Measurements from ENCODE around the gene ZNF282. TPM values are rescaled to one million over a fixed set of nuclear protein-coding genes. Genes with fewer than 3 reads are reported as not detected.
A peak's percentile ranks its signal among the peaks of the same experiment; 100 is the strongest.

Gene ZNF282
- total RNA-seq, 2 experiments from 2014 or later: 29.3 to 29.7 TPM

- ATAC-seq (no peak), DNase-seq (no peak)
- H3K9me3 Mint-ChIP-seq: no peaks in the 10 kb centered on the region
- CTCF ChIA-PET: no interaction called here
- intact Hi-C loops (cut with micrococcal nuclease): no loop called here
- peaks cover 27% of the 10 kb centered on the region for H3K36me3 Mint-ChIP-seq (ENCODE audit: low read depth)
- H3K27ac Mint-ChIP-seq: no peak overlapping the region
- H3K27me3 Mint-ChIP-seq: no peaks in the 10 kb centered on the region
- POLR2A ChIA-PET: interaction anchor here (0.7 to 0.9 kb wide), 2 partner anchors 37 to 126 kb away, joined by 3 read pairs; no protein-coding TSS in a partner anchor
- H3K4me1 Mint-ChIP-seq (ENCODE audit: low read depth): peaks cover 22% of the 10 kb centered on the region
- TF ChIP-seq, protein P1, sequence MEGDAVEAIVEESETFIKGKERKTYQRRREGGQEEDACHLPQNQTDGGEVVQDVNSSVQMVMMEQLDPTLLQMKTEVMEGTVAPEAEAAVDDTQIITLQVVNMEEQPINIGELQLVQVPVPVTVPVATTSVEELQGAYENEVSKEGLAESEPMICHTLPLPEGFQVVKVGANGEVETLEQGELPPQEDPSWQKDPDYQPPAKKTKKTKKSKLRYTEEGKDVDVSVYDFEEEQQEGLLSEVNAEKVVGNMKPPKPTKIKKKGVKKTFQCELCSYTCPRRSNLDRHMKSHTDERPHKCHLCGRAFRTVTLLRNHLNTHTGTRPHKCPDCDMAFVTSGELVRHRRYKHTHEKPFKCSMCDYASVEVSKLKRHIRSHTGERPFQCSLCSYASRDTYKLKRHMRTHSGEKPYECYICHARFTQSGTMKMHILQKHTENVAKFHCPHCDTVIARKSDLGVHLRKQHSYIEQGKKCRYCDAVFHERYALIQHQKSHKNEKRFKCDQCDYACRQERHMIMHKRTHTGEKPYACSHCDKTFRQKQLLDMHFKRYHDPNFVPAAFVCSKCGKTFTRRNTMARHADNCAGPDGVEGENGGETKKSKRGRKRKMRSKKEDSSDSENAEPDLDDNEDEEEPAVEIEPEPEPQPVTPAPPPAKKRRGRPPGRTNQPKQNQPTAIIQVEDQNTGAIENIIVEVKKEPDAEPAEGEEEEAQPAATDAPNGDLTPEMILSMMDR (IDR thresholded peaks at IDR 0.05): no peak
- no peak overlapping the region for H3K4me3 Mint-ChIP-seq
Measured at GRCh38 chr7:149153346-149153745, 42.0 kb upstream of the ZNF282 start.

GRCh38 chr7:149154056-149154455 is 41.3 kb upstream of the ZNF282 start:
- H3K36me3 Mint-ChIP-seq (ENCODE audit: low read depth): peaks cover 28% of the 10 kb centered on the region
- no peak for DNase-seq
- no peaks in the 10 kb centered on the region for H3K27me3 Mint-ChIP-seq
- TF ChIP-seq, protein P1 (IDR thresholded peaks at IDR 0.05): no peak
- H3K27ac Mint-ChIP-seq: no peak overlapping the region
- peaks cover 16% of the 10 kb centered on the region for H3K4me1 Mint-ChIP-seq (ENCODE audit: low read depth)
- no peak for ATAC-seq
- intact Hi-C loops (cut with micrococcal nuclease): no loop called here
- CTCF ChIA-PET: no interaction called here
- H3K9me3 Mint-ChIP-seq: no peaks in the 10 kb centered on the region
- no peak overlapping the region for H3K4me3 Mint-ChIP-seq
- POLR2A ChIA-PET: no interaction called here

- Mint-ChIP-seq H3K4me3 (no peak overlapping the region), H3K36me3 (ENCODE audit: low read depth) (peaks cover 38% of the 10 kb centered on the region), H3K27ac (peak overlapping the region; percentile 31), H3K4me1 (ENCODE audit: low read depth) (peaks cover 25% of the 10 kb centered on the region), H3K9me3 (no peaks in the 10 kb centered on the region), H3K27me3 (no peaks in the 10 kb centered on the region)
- no peak for ATAC-seq
- no peak for DNase-seq
- intact Hi-C loops (cut with micrococcal nuclease): no loop called here
- POLR2A ChIA-PET: no interaction called here
- TF ChIP-seq, protein P1 (IDR thresholded peaks at IDR 0.05): no peak
- CTCF ChIA-PET: no interaction called here
Measured at GRCh38 chr7:149156898-149157297, 38.4 kb upstream of the ZNF282 start.

DNA sequence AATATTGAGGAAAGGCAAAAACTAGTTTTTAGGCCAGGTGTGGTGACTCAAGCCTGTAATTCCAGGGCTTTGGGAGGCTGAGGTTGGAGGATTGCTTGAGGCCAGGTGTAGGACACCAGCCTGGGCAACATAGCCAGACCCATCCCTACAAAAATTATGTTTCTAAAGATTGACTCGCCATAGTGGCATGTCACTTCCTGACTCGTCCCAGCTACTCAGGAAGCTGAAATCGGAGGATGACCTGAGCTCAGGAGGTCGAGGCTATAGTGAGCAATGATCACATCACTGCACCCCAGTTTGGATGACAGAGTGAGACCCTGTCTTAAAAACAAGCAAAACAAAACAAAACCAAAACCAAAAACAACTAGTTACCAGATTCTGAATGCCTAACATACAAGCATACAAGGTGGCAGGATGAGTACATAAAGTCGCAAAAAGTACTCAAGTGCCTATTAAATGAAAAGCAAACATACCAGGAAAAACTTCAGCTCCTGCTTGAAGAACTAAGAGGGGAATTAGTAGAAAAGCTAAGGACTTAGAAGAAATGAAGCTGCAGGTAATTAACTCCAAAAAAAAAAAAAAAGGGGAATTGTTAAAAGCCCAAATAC is 34.0 kb upstream of the ZNF282 start:
- Mint-ChIP-seq H3K27me3 (no peaks in the 10 kb centered on the region), H3K4me1 (ENCODE audit: low read depth) (peaks cover 29% of the 10 kb centered on the region), H3K4me3 (no peak overlapping the region), H3K36me3 (ENCODE audit: low read depth) (peaks cover 45% of the 10 kb centered on the region), H3K27ac (no peak overlapping the region), H3K9me3 (no peaks in the 10 kb centered on the region)
- ChIA-PET POLR2A (no interaction called here), CTCF (interaction anchor here (1.3 kb wide), 1 partner anchor 34 kb away, joined by 4 read pairs; the partner anchor contains the start of gene ZNF282)
- intact Hi-C loops (cut with micrococcal nuclease): no loop called here
- TF ChIP-seq, protein P1 (IDR thresholded peaks at IDR 0.05): no peak
- DNase-seq (peak; percentile 21), ATAC-seq (peak; percentile 65)

DNA sequence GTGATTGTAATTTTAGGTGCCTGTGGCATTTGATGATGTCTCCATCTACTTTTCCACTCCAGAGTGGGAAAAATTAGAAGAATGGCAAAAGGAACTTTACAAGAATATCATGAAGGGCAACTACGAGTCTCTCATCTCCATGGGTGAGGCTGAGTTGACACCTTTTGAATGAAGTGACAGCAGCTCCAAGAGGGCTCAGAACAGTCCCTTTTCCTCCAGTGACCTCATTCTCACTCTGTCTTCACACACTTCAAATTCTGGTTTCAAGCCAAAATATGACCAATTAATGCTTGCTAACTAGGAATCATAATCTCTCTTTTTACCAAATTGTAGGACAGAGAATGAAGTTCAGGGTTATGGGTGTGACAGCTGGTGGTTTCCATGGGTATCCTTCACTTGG is 29.2 kb upstream of the ZNF282 start:
- intact Hi-C loops (cut with micrococcal nuclease): no loop called here
- Mint-ChIP-seq H3K27ac (no peak overlapping the region), H3K27me3 (no peaks in the 10 kb centered on the region), H3K4me1 (ENCODE audit: low read depth) (peaks cover 10% of the 10 kb centered on the region), H3K9me3 (no peaks in the 10 kb centered on the region), H3K4me3 (no peak overlapping the region), H3K36me3 (ENCODE audit: low read depth) (peaks cover 38% of the 10 kb centered on the region)
- TF ChIP-seq, protein P1 (IDR thresholded peaks at IDR 0.05): no peak
- ChIA-PET POLR2A (interaction anchor here (1.1 kb wide), 1 partner anchor 18 kb away, joined by 4 read pairs; the partner anchor contains the start of gene ZNF398), CTCF (interaction anchor here (1.5 to 2.1 kb wide), 3 partner anchors 15 to 29 kb away, joined by 5 to 7 read pairs (median 5); partner anchors contain the start of genes ZNF282 and ZNF398)
- ATAC-seq (peak; percentile 37), DNase-seq (no peak)

Data from activated CD8-positive, alpha-beta T cell treated with anti-CD3 and anti-CD28 coated beads for 36 hours (primary cell).